ENCODE results near the gene PUS10. TPM values are rescaled to one million over a fixed set of nuclear protein-coding genes. Genes with fewer than 3 reads are reported as not detected.

Gene PUS10
- total RNA-seq, 2 experiments from 2014 or later: 3.3 to 7.5 TPM

GRCh38 chr2:60958361-60958760 is 59.7 kb downstream of the PUS10 start:
- Histone ChIP-seq H4K20me1 (ENCODE audit: insufficient read depth, low read length) (no peaks in the 10 kb centered on the region), H3K36me3 (ENCODE audit: insufficient read depth, low read length) (peaks cover 8% of the 10 kb centered on the region), H3K4me3 (ENCODE audit: low read depth, low read length, poor library complexity, severe bottlenecking) (no peak overlapping the region), H3K79me2 (ENCODE audit: insufficient read depth, low read depth, low read length) (no peaks in the 10 kb centered on the region), H3K4me1 (ENCODE audit: insufficient read depth, low read length, poor library complexity, severe bottlenecking) (no peaks in the 10 kb centered on the region), H3K4me2 (ENCODE audit: low read length) (no peak overlapping the region), H3K9me3 (ENCODE audit: low read length) (no peaks in the 10 kb centered on the region), H2AFZ (ENCODE audit: low read length) (no peak overlapping the region), H3K27ac (ENCODE audit: low read depth, low read length, poor library complexity, severe bottlenecking) (no peak overlapping the region), H3K9me2 (ENCODE audit: insufficient read depth, low read length) (no peaks in the 10 kb centered on the region)
- no peak for DNase-seq (ENCODE audit: low spot score)
- CTCF ChIA-PET (ENCODE audit: unreplicated experiment): no interaction called here
- TF ChIP-seq CTCF (conservative IDR thresholded peaks at IDR 0.05; ENCODE audit: low read length) (no peak), EZH2phosphoT487 (IDR thresholded peaks at IDR 0.05; ENCODE audit: borderline replicate concordance, low read depth, low read length) (no peak)
- POLR2A ChIA-PET: no interaction called here
- intact Hi-C loops (cut with micrococcal nuclease; ENCODE audit: unreplicated experiment): no loop called here
- BruUV-seq (replicated peaks): no TSS peak

GRCh38 chr2:60957643-60958042 is 60.4 kb downstream of the PUS10 start:
- Histone ChIP-seq H3K36me3 (ENCODE audit: insufficient read depth, low read length) (peaks cover 15% of the 10 kb centered on the region), H3K79me2 (ENCODE audit: insufficient read depth, low read depth, low read length) (no peaks in the 10 kb centered on the region), H3K9me2 (ENCODE audit: insufficient read depth, low read length) (no peaks in the 10 kb centered on the region), H2AFZ (ENCODE audit: low read length) (no peak overlapping the region), H3K27ac (ENCODE audit: low read depth, low read length, poor library complexity, severe bottlenecking) (no peak overlapping the region), H3K4me3 (ENCODE audit: low read depth, low read length, poor library complexity, severe bottlenecking) (no peak overlapping the region), H3K9me3 (ENCODE audit: low read length) (no peaks in the 10 kb centered on the region), H4K20me1 (ENCODE audit: insufficient read depth, low read length) (no peaks in the 10 kb centered on the region), H3K4me1 (ENCODE audit: insufficient read depth, low read length, poor library complexity, severe bottlenecking) (no peaks in the 10 kb centered on the region), H3K4me2 (ENCODE audit: low read length) (no peak overlapping the region)
- TF ChIP-seq CTCF (conservative IDR thresholded peaks at IDR 0.05; ENCODE audit: low read length) (no peak), EZH2phosphoT487 (IDR thresholded peaks at IDR 0.05; ENCODE audit: borderline replicate concordance, low read depth, low read length) (no peak)
- ChIA-PET CTCF (ENCODE audit: unreplicated experiment) (no interaction called here), POLR2A (interaction anchor here (1.4 kb wide), 1 partner anchor 8 kb away, joined by 4 read pairs; no protein-coding TSS in a partner anchor)
- BruUV-seq (replicated peaks): no TSS peak
- intact Hi-C loops (cut with micrococcal nuclease; ENCODE audit: unreplicated experiment): no loop called here
- DNase-seq (ENCODE audit: low spot score): no peak

- H3K27ac ChIP-seq (ENCODE audit: low read depth, low read length, poor library complexity, severe bottlenecking): no peak overlapping the region
- no peaks in the 10 kb centered on the region for H3K9me3 ChIP-seq (ENCODE audit: low read length)
- no peak overlapping the region for H2AFZ ChIP-seq (ENCODE audit: low read length)
- intact Hi-C loops (cut with micrococcal nuclease; ENCODE audit: unreplicated experiment): no loop called here
- H4K20me1 ChIP-seq (ENCODE audit: insufficient read depth, low read length): no peaks in the 10 kb centered on the region
- CTCF ChIA-PET (ENCODE audit: unreplicated experiment): no interaction called here
- H3K36me3 ChIP-seq (ENCODE audit: insufficient read depth, low read length): peaks cover 17% of the 10 kb centered on the region
- no TSS peak for BruUV-seq (replicated peaks)
- no peak overlapping the region for H3K4me2 ChIP-seq (ENCODE audit: low read length)
- no peaks in the 10 kb centered on the region for H3K79me2 ChIP-seq (ENCODE audit: insufficient read depth, low read depth, low read length)
- POLR2A ChIA-PET: interaction anchor here (1.4 kb wide), 1 partner anchor 8 kb away, joined by 4 read pairs; no protein-coding TSS in a partner anchor
- H3K4me1 ChIP-seq (ENCODE audit: insufficient read depth, low read length, poor library complexity, severe bottlenecking): no peaks in the 10 kb centered on the region
- H3K4me3 ChIP-seq (ENCODE audit: low read depth, low read length, poor library complexity, severe bottlenecking): no peak overlapping the region
- no peak for DNase-seq (ENCODE audit: low spot score)
- no peaks in the 10 kb centered on the region for H3K9me2 ChIP-seq (ENCODE audit: insufficient read depth, low read length)
- TF ChIP-seq CTCF (conservative IDR thresholded peaks at IDR 0.05; ENCODE audit: low read length) (no peak), EZH2phosphoT487 (IDR thresholded peaks at IDR 0.05; ENCODE audit: borderline replicate concordance, low read depth, low read length) (no peak)
Measured at GRCh38 chr2:60957224-60957623, 60.8 kb downstream of the PUS10 start.
